Dendritic cell treated with granulocyte-macrophage colony-stimulating factor and Interleukin-4, amounts not matched to agents 40 ng/mL and 50 ng/mL, for 4 days (primary cell): ENCODE data around the gene DLGAP4.

ENCODE experiments used
- H3K27ac Mint-ChIP-seq: one replicate; pipeline ENCODE4 v1.8.0; 2022; ENCODE audit warnings: mild to moderate bottlenecking, mixed read lengths
- H3K27me3 Mint-ChIP-seq: one replicate; pipeline ENCODE4 v1.8.0; 2022; ENCODE audit warnings: mild to moderate bottlenecking, mixed read lengths
- H3K36me3 Mint-ChIP-seq: one replicate; pipeline ENCODE4 v1.8.0; 2022; ENCODE audit warnings: low read depth, mixed read lengths
- H3K4me1 Mint-ChIP-seq: one replicate; pipeline ENCODE4 v1.8.0; 2022; ENCODE audit warnings: low read depth, mixed read lengths
- H3K4me3 Mint-ChIP-seq: one replicate; pipeline ENCODE4 v1.8.0; 2022; ENCODE audit warnings: mild to moderate bottlenecking, moderate library complexity, mixed read lengths
- H3K9me3 Mint-ChIP-seq: one replicate; pipeline ENCODE4 v1.8.0; 2022; ENCODE audit warnings: mixed read lengths
- intact Hi-C: fragments of 100-400 bp; cut with micrococcal nuclease; formaldehyde crosslinking; loops from one replicate; pipeline ENCODE4 v1.15.0; 2022

DLGAP4 gene

GRCh38 chr20:36445847-36446246 is 139.7 kb downstream of the DLGAP4 start:
- Mint-ChIP-seq H3K4me3 (no peak overlapping the region), H3K27ac (no peak overlapping the region), H3K4me1 (peaks cover 10% of the 10 kb centered on the region), H3K36me3 (no peaks in the 10 kb centered on the region), H3K27me3 (peaks cover 9% of the 10 kb centered on the region), H3K9me3 (no peaks in the 10 kb centered on the region)
- intact Hi-C loops: no loop called here

GRCh38 chr20:36446557-36446956 is 140.4 kb downstream of the DLGAP4 start:
- Mint-ChIP-seq H3K27me3 (peaks cover 9% of the 10 kb centered on the region), H3K27ac (no peak overlapping the region), H3K36me3 (no peaks in the 10 kb centered on the region), H3K4me1 (peaks cover 5% of the 10 kb centered on the region), H3K4me3 (no peak overlapping the region), H3K9me3 (no peaks in the 10 kb centered on the region)
- intact Hi-C loops: no loop called here

GRCh38 chr20:36447101-36447500 is 141.0 kb downstream of the DLGAP4 start:
- H3K36me3 Mint-ChIP-seq: no peaks in the 10 kb centered on the region
- intact Hi-C loops: no loop called here
- peaks cover 5% of the 10 kb centered on the region for H3K4me1 Mint-ChIP-seq
- no peaks in the 10 kb centered on the region for H3K9me3 Mint-ChIP-seq
- peaks cover 9% of the 10 kb centered on the region for H3K27me3 Mint-ChIP-seq
- H3K4me3 Mint-ChIP-seq: no peak overlapping the region
- no peak overlapping the region for H3K27ac Mint-ChIP-seq

DNA sequence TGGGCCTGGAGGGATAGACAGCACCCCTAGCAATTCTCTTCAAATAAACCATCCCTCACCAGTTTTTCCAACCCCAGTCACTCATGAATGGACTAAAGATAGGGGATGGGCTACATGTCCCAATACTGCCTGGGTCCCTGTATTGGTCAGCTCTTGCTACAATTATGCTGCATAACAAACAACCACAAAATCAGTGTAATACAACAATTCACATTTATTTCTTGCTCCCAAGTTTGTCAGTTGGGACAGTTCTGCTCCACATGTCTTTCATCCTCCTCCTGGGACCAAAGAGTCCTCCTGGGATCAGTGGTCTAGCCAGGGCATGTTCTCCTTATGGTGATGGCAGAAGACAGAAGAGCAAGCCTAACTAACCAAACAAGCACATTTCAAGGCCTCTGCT is 143.5 kb downstream of the DLGAP4 start:
- peaks cover 11% of the 10 kb centered on the region for H3K27me3 Mint-ChIP-seq
- H3K36me3 Mint-ChIP-seq: no peaks in the 10 kb centered on the region
- intact Hi-C loops: no loop called here
- H3K9me3 Mint-ChIP-seq: no peaks in the 10 kb centered on the region
- no peaks in the 10 kb centered on the region for H3K4me1 Mint-ChIP-seq
- H3K27ac Mint-ChIP-seq: no peak overlapping the region
- no peak overlapping the region for H3K4me3 Mint-ChIP-seq

- Mint-ChIP-seq H3K4me3 (no peak overlapping the region), H3K27ac (no peak overlapping the region), H3K4me1 (peaks cover 5% of the 10 kb centered on the region)
Measured at GRCh38 chr20:36454332-36454697, 148.2 kb downstream of the DLGAP4 start.

DNA sequence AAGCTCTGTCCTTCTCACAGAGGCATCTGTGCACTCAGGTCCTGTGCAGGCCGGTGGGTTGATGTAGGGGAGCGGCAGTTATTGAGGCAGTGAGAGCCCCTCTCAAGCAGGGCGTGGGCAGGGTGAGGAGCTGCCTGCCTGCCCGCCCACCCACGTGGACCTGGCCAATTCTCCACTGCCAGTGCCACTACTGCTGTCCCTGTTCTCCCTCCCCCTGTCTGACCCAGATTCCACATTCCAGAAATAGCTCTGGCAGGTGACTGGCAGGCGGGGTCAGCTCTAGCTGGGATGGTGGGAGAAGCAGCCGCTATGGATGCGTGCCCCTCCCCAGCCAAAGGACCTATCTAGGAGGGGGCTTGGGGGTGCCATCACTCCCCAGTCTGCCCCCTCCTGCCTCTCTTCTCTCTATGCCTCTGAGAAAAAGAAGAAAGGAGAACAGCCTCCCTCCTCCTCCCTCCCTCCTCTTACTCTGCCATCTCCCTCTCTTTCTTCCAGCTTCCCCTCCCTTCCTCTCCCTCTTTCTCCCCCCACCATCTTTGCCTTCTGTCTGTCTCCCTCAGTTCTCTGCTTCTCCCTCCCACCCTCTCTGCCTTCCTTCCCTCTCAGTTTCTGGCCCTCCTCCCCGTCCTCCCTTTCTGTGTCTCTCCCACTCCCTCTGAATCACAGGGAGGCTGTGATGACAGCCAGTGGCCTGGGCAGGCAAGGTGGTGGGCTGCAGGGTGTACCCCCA is 148.7 kb downstream of the DLGAP4 start:
- intact Hi-C loops: no loop called here
- Mint-ChIP-seq H3K4me3 (no peak overlapping the region), H3K27me3 (peaks cover 12% of the 10 kb centered on the region), H3K27ac (peak overlapping the region; percentile 23), H3K9me3 (no peaks in the 10 kb centered on the region), H3K36me3 (no peaks in the 10 kb centered on the region), H3K4me1 (peaks cover 5% of the 10 kb centered on the region)

More at GRCh38 chr20:36454332-36454697, 148.2 kb downstream of the DLGAP4 start:
- no peaks in the 10 kb centered on the region for H3K9me3 Mint-ChIP-seq
- no peaks in the 10 kb centered on the region for H3K36me3 Mint-ChIP-seq
- peaks cover 12% of the 10 kb centered on the region for H3K27me3 Mint-ChIP-seq
- intact Hi-C loops: no loop called here

- intact Hi-C loops: no loop called here
- no peak overlapping the region for H3K27ac Mint-ChIP-seq
- no peaks in the 10 kb centered on the region for H3K9me3 Mint-ChIP-seq
- H3K27me3 Mint-ChIP-seq: peaks cover 12% of the 10 kb centered on the region
- H3K4me3 Mint-ChIP-seq: no peak overlapping the region
- H3K4me1 Mint-ChIP-seq: peaks cover 12% of the 10 kb centered on the region
- no peaks in the 10 kb centered on the region for H3K36me3 Mint-ChIP-seq
Measured at GRCh38 chr20:36455972-36456625, 150.0 kb downstream of the DLGAP4 start.

DNA sequence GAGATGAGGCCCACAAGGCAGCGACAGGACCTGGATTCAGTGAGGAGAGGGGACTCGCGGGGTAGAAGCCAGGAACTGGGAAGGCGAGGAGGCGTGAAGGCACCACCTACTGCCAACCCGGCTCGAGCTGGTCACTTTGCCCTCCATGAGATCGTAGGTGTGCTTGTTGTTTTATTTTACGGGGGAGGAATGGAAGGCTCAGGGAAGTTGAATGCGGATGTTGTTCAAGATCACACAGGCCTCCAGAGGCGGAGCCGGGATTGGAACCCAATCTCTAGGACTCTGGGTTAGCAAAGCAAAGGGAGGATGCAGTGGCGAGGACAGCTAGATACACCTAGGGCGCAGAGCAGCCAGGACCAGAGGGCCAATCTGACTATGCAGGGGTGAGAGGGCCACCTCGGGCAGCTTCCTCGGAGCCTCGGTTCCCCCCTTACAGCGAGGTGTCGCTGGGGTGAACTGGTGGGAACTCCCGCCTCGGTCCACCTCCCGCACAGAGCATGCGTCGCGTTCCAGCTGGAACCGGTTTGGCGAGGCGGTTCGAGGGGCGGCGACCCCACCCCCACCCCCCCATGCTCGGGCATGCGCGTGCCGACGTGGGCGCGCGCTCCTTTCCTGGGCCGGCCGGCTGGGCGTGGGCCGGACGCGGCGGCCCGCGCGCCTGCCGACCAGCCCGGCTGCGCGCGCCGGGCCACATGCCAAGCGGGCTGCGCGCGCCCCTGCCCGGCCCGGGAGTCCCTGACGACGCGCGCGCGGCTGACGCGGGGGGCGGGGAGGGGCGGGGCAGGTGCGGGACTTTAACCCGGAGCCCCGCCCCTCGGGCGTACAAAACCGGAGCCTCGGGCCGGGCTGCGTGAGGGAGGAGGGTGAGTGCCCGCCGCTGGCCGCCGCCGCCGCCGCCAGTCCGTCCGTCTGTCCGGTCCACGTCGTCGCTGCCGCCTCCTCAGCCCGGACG is 154.8 kb downstream of the DLGAP4 start:
- Mint-ChIP-seq H3K9me3 (no peaks in the 10 kb centered on the region), H3K4me3 (peak overlapping the region; percentile 62), H3K27me3 (peaks cover under 1% of the 10 kb centered on the region), H3K36me3 (peaks cover 14% of the 10 kb centered on the region), H3K4me1 (peaks cover 49% of the 10 kb centered on the region), H3K27ac (peak overlapping the region; percentile 93)
- intact Hi-C loops: loop anchor here (5.0 kb wide), 1 partner anchor 146 kb away; the partner anchor contains the start of gene RAB5IF

GRCh38 chr20:36461600-36462439 is 155.7 kb downstream of the DLGAP4 start:
- peak overlapping the region; percentile 93 for H3K27ac Mint-ChIP-seq
- no peaks in the 10 kb centered on the region for H3K27me3 Mint-ChIP-seq
- peak overlapping the region; percentile 95 for H3K4me3 Mint-ChIP-seq
- no peaks in the 10 kb centered on the region for H3K9me3 Mint-ChIP-seq
- peaks cover 14% of the 10 kb centered on the region for H3K36me3 Mint-ChIP-seq
- intact Hi-C loops: loop anchor here (5.0 kb wide), 1 partner anchor 145 kb away; the partner anchor contains the start of gene RAB5IF
- peaks cover 58% of the 10 kb centered on the region for H3K4me1 Mint-ChIP-seq

DNA sequence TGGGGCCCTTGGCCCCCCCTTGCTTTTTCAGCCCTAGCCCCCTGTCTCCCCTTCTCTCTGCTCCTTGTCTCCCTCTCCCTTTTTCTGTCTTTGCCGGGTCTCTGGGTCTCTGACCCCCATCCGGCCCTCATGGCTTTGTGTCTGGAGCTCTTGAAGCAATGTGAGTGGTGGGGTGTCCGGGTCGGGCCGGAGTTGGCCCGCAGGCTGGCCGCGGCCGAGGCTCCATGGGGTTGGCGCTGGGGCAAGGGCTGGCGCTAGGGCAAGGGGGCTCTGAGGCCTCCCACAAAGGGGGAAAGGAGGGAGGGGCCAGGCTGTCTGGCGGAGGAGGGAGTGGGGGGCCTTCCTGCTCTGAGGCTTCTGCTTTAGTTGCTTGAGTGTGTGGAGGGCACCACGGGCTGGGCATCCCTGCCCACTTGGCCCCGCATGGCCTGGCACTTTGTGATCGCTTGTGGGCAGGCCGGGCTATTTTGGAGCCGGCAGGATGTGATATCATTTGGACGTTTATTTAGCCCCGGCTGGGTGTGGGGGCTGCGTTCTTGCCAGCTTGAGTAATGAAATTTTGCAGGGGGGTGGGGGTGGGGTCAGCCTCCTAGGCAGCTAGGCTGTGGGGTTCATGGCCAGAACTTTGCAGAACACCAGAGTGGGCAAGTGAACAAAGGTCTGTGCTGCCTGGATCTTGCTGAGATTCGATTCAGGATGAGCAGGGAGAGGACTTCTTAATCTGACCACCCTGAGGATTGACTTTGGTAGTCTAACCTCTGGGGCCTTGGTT is 156.5 kb downstream of the DLGAP4 start:
- intact Hi-C loops: loop anchor here (5.0 kb wide), 1 partner anchor 145 kb away; the partner anchor contains the start of gene RAB5IF
- H3K36me3 Mint-ChIP-seq: peaks cover 14% of the 10 kb centered on the region
- H3K4me3 Mint-ChIP-seq: peak overlapping the region; percentile 95
- H3K27ac Mint-ChIP-seq: peak overlapping the region; percentile 93
- H3K9me3 Mint-ChIP-seq: no peaks in the 10 kb centered on the region
- H3K27me3 Mint-ChIP-seq: no peaks in the 10 kb centered on the region
- H3K4me1 Mint-ChIP-seq: peaks cover 66% of the 10 kb centered on the region

GRCh38 chr20:36463212-36464061 is 157.3 kb downstream of the DLGAP4 start:
- no peaks in the 10 kb centered on the region for H3K27me3 Mint-ChIP-seq
- intact Hi-C loops: loop anchor here (5.0 kb wide), 1 partner anchor 144 kb away; the partner anchor contains the start of gene RAB5IF
- H3K27ac Mint-ChIP-seq: no peak overlapping the region
- no peaks in the 10 kb centered on the region for H3K9me3 Mint-ChIP-seq
- H3K4me1 Mint-ChIP-seq: peaks cover 72% of the 10 kb centered on the region
- peaks cover 20% of the 10 kb centered on the region for H3K36me3 Mint-ChIP-seq
- peak overlapping the region; percentile 95 for H3K4me3 Mint-ChIP-seq
